ENCODE data around the gene LDB2. TPM values are rescaled to one million over a fixed set of nuclear protein-coding genes. Genes with fewer than 3 reads are reported as not detected.

Gene LDB2
- total RNA-seq, 3 donors from 2014 or later, result 34.5 to 68.8 (median 36.5) TPM

GRCh38 chr4:16488084-16488483 is 410.4 kb downstream of the LDB2 start:
- Histone ChIP-seq H3K27ac (no peak overlapping the region), H3K4me3 (no peak overlapping the region), H3K36me3 (no peaks in the 10 kb centered on the region), H3K4me1 (no peaks in the 10 kb centered on the region), H3K27me3 (no peaks in the 10 kb centered on the region), H3K9me3 (peaks cover 3 to 4% of the 10 kb centered on the region in 2 donors)
- no peak for TF ChIP-seq POLR2AphosphoS5 (IDR thresholded peaks at IDR 0.05)
- no peak for DNase-seq (ENCODE audit: low spot score in 2 of 2)
- intact Hi-C loops (cut with DNase I; ENCODE audit: low total_unique reads), result no loop called here

GRCh38 chr4:16484711-16485110 is 413.7 kb downstream of the LDB2 start:
- Histone ChIP-seq H3K27me3 (no peaks in the 10 kb centered on the region), H3K27ac (no peak overlapping the region), H3K9me3 (peaks cover 3 to 4% of the 10 kb centered on the region in 2 donors), H3K4me1 (no peaks in the 10 kb centered on the region), H3K4me3 (no peak overlapping the region), H3K36me3 (no peaks in the 10 kb centered on the region)
- TF ChIP-seq CTCF (IDR thresholded peaks at IDR 0.05) (no peak), POLR2A (IDR thresholded peaks at IDR 0.05) (no peak), POLR2AphosphoS5 (IDR thresholded peaks at IDR 0.05) (no peak)
- no peak for DNase-seq (ENCODE audit: low spot score in 2 of 2)
- intact Hi-C loops (cut with DNase I; ENCODE audit: low total_unique reads), result no loop called here

- Histone ChIP-seq H3K27me3 (no peaks in the 10 kb centered on the region), H3K4me3 (no peak overlapping the region), H3K4me1 (no peaks in the 10 kb centered on the region), H3K27ac (no peak overlapping the region), H3K36me3 (no peaks in the 10 kb centered on the region), H3K9me3 (peaks cover 3 to 4% of the 10 kb centered on the region in 2 donors)
- no peak for TF ChIP-seq CTCF (IDR thresholded peaks at IDR 0.05)
- TF ChIP-seq POLR2AphosphoS5 (IDR thresholded peaks at IDR 0.05), result no peak
- TF ChIP-seq POLR2A (IDR thresholded peaks at IDR 0.05), result no peak
- no peak for DNase-seq (ENCODE audit: low spot score in 2 of 2)
- intact Hi-C loops (cut with DNase I; ENCODE audit: low total_unique reads), result no loop called here
Observed at GRCh38 chr4:16483540-16483939, 414.9 kb downstream of the LDB2 start.

- Histone ChIP-seq H3K36me3 (no peaks in the 10 kb centered on the region), H3K27me3 (no peaks in the 10 kb centered on the region), H3K27ac (no peak overlapping the region), H3K4me3 (no peak overlapping the region), H3K9me3 (peaks cover 0 to 6% of the 10 kb centered on the region in 2 donors), H3K4me1 (no peaks in the 10 kb centered on the region)
- DNase-seq (ENCODE audit: low spot score in 2 of 2), result no peak
- intact Hi-C loops (cut with DNase I; ENCODE audit: low total_unique reads), result no loop called here
- TF ChIP-seq POLR2A (IDR thresholded peaks at IDR 0.05), result no peak
- no peak for TF ChIP-seq CTCF (IDR thresholded peaks at IDR 0.05)
- no peak for TF ChIP-seq POLR2AphosphoS5 (IDR thresholded peaks at IDR 0.05)
Observed at GRCh38 chr4:16480011-16480410, 418.4 kb downstream of the LDB2 start.

GRCh38 chr4:16472537-16472936 is 425.9 kb downstream of the LDB2 start:
- no peak overlapping the region for H3K27ac ChIP-seq
- no peaks in the 10 kb centered on the region for H3K27me3 ChIP-seq
- no peaks in the 10 kb centered on the region for H3K36me3 ChIP-seq
- no peak for DNase-seq (ENCODE audit: low spot score in 2 of 2)
- TF ChIP-seq POLR2A (IDR thresholded peaks at IDR 0.05) (no peak), CTCF (IDR thresholded peaks at IDR 0.05) (no peak), POLR2AphosphoS5 (IDR thresholded peaks at IDR 0.05) (no peak)
- no peak overlapping the region for H3K4me3 ChIP-seq
- no peaks in the 10 kb centered on the region for H3K4me1 ChIP-seq
- intact Hi-C loops (cut with DNase I; ENCODE audit: low total_unique reads), result no loop called here
- H3K9me3 ChIP-seq, result peaks cover 16 to 19% of the 10 kb centered on the region in 2 donors

GRCh38 chr4:16467061-16467460 is 431.4 kb downstream of the LDB2 start:
- Histone ChIP-seq H3K4me1 (no peaks in the 10 kb centered on the region), H3K9me3 (no peaks in the 10 kb centered on the region), H3K27ac (no peak overlapping the region), H3K27me3 (no peaks in the 10 kb centered on the region), H3K36me3 (no peaks in the 10 kb centered on the region), H3K4me3 (no peak overlapping the region)
- DNase-seq (ENCODE audit: low spot score in 2 of 2), result no peak
- TF ChIP-seq POLR2AphosphoS5 (IDR thresholded peaks at IDR 0.05) (no peak), POLR2A (IDR thresholded peaks at IDR 0.05) (no peak), CTCF (IDR thresholded peaks at IDR 0.05) (no peak)
- intact Hi-C loops (cut with DNase I; ENCODE audit: low total_unique reads), result no loop called here

Data from breast epithelium (tissue), 4 donors.